Activated naive CD4-positive, alpha-beta T cell treated with Interleukin-2 at 50 U/mL for 16 hours (primary cell): Measurements from ENCODE around the gene CC2D1A.

Experiments
- DNase-seq: peaks from one replicate; pipeline ENCODE4 v3.0.0-alpha.2; 2020

CC2D1A gene

GRCh38 chr19:13905634-13906520, at the start of gene CC2D1A, which contains the start of gene BRME1:
TSS of gene CC2D1A (plus strand) at chr19:13906201. CDS start at chr19:13906442, 241 bp downstream.
TSS of gene BRME1 (minus strand) at chr19:13906117. CDS start at chr19:13904892, 1,225 bp downstream.
- DNase-seq: peak; percentile 96

DNA sequence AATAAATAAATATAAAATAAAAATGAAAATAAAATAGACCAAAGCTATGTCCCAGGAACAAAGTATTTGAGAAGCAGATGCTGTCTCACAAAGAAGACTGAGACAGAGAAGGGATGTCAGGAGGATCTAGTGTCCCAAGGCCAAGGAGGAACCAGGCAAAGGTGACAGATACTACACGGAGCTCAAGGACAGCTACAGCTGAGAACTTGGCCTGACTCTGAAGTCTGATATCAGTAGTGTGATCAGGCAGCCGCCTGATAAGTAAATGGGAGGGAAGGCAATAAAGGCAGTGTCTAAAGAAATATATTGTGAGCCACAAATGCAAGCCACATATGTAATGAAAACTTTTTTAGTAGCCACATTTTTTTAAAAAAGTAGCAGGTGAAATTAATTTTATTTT, 49.5 kb upstream of the CC2D1A start:
- no peak for DNase-seq

GRCh38 chr19:13859361-13859880, 46.6 kb upstream of the CC2D1A start:
- DNase-seq: no peak

GRCh38 chr19:13860679-13861391, 45.2 kb upstream of the CC2D1A start:
- DNase-seq: no peak

GRCh38 chr19:13861392-13861713, 44.6 kb upstream of the CC2D1A start:
- no peak for DNase-seq

GRCh38 chr19:13861714-13862531, 44.1 kb upstream of the CC2D1A start:
- DNase-seq: peak; percentile 91

DNA sequence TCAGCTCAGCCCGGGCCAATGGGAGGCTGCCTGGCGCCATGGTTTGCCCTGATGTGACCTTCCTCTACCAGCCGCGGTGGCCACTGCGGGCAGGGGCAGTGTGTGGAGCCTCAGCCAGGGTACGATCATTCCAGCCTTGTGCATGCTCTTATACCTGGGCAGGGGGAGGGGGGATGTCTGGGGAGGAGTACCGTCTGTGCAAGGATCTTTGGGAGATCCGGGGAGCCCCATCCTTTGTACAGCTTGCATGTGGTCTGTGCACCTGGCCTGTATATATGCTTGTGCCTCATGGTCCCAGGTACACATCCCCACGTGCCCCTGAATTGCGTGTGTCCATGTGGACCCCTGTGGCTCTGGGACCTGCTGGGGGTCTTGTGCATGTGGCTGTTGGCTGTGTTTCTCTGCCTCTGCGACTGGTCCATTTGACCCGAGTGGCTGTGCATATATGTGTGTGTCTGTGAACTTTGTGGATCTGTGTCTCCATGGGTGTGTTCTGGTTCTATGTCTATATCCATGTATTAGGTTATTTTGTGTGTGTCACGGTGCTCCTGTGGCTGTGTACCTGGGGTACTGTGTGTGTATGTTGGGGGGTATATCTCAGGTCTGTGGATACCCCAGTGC, 41.8 kb upstream of the CC2D1A start:
- DNase-seq: no peak

DNA sequence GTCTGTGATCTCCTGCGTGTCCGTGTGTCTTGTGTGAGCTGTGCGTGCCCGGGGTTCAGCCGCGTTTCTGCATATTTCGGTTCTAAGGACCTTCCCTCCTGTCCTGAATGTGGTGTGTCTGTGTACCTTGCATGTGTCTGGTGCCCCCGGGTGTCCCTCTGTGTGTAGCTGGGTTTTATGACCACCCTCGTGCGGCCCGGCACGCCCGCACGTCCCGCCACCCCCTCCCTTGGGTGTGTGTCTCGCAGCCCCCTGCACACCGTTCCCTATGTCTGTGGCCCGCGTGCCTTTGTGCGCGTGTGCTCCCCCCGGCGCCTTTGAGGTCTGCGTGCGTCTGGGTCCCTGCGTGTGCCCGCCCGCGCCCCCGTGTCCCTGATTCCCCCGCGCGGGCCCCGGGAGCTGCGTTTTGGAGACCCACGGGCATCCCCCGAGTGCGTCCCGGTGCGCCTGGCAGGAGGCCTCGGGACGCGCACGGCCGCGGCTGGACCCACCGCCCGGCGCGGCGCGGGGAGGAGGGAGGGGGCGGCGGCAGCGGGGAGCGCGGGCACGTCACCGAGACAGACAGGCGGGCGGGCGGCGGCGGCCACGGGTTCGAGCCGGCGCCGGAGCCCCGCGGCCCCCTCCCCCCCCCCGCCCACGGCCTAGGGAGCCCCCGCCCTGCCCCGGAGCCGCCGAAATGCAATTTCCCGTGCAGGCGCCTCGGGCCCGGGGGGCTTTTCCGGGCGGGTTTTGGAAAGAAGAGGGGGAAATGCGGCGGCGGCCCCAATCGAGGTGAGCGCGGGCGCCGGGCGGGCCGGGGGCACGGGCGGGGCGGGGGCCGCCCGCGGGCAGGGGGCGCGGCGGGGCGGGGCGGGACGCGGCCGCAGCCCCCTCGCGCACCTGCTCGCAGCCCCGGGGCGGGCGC, 41.1 kb upstream of the CC2D1A start:
- DNase-seq: no peak

GRCh38 chr19:13865571-13866462, 40.2 kb upstream of the CC2D1A start:
- no peak for DNase-seq

DNA sequence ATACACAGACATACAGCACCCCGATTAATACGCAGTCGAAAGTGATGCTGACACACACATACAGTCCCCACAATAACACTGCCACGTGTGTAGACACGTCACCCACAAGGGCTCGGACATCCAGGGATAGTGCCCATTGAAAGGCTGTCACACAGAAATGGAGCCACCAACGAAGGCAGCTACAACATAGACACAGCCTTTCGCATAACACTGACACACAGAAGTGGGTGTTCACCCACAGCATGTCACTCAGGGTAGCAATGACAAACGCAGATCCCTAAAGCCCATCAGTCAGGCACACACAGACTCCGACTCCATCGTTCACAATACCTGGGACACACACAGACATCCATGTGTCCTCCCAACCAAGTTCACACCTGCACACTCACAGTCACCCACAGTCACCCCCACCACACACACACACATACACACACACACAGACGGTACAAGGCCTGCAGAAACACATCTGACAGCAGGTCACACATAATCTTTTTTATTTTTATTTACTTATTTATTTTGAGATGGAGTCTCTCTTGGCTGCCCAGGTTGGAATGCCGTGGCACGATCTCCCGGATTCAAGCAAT, 39.4 kb upstream of the CC2D1A start:
- no peak for DNase-seq

DNA sequence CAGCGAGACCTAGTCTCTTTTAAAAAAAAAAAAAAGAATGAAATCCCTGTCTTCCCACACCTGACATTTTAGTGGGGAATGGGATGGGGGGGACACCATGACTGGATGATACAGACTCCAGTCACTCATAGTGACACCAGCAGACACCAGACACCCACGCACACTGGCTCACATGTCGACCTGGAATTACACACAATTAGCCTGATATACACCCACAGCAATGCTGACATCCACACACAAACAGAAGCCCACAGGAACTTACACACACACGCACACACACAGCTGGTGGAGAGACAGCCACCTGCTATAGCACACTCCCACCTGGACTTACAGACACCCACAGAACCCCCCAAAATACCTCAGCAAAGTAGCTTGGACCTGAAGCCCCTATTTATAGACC, 37.3 kb upstream of the CC2D1A start:
- DNase-seq: no peak

GRCh38 chr19:13869281-13869680, 36.7 kb upstream of the CC2D1A start:
- DNase-seq: no peak

- DNase-seq: no peak
Observed at GRCh38 chr19:13870873-13871272, 35.1 kb upstream of the CC2D1A start.

DNA sequence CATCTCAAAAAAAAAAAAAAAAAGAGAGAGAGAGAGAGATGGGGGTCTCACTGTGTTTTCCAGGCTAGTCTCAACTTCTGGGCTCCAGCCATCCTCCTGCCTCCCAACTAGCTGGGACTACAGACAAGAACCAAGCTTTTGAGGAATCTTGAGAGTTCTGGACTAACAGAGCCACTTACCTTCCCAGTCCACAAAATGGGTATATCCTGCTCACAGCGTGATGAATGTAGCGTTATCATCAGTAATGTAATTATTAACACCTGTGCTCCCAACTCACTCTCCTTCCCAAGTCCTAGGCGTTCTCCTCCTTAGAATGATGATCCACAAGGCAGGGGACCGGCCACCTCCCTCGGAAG, 33.7 kb upstream of the CC2D1A start:
- DNase-seq: no peak

GRCh38 chr19:13872695-13873389, 33.2 kb upstream of the CC2D1A start:
- no peak for DNase-seq

DNA sequence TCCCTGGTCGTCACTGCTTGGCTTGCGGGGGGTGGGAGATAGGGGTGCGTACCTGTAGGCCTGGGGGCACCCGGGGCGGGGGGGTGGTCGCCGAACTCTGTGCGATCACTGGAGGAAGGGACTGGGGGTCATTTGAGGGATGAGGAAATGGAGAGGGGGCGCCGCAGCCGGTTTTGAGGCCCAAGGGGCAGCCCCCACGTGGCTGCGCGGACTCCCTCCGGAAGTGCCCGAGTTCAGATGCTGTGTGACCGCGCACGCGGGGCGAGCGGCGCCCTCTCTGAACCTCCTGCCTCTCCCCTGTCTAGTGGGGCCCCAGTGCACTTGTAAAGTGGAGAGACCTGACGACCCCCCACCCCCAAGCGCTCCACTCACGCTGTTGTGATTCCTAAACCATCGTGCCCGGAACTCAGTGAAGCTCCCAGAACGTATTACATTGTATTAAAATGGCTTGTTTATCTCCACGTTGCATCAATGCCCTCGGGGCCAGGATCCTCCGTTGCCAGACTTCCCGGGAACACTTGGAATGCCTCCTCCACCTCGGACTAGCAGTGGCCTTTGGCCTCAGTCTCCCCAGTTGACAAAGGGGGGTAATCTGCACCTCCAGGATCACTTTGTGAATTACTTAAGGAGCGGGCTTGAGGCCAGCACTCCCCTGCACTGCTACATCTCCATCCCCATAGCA, 32.0 kb upstream of the CC2D1A start:
- DNase-seq: no peak

DNA sequence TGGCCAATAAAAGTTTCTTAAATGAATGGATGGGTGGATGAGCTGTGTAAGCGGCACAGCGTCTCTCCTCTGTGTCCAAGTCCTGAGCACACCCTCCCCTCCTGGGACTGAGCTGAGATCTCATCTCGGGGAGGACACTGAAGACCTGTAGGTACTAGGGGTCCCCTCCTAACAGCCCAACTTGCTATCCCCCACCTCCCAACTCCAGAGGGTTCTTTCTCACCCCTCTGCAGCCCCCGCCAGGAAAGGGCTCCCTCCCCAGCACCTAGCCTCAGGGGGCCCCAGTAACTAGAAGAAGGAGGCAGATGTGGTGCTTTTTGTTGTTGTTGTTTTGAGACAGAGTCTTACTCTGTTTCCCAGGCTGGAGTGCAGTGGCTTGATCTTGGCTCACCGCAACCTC, 30.2 kb upstream of the CC2D1A start:
- no peak for DNase-seq

GRCh38 chr19:13876834-13877233, 29.2 kb upstream of the CC2D1A start, which contains the start of gene NANOS3:
TSS of gene NANOS3 (plus strand) at chr19:13877134. CDS start at chr19:13877249, 115 bp downstream.
- DNase-seq: no peak

DNA sequence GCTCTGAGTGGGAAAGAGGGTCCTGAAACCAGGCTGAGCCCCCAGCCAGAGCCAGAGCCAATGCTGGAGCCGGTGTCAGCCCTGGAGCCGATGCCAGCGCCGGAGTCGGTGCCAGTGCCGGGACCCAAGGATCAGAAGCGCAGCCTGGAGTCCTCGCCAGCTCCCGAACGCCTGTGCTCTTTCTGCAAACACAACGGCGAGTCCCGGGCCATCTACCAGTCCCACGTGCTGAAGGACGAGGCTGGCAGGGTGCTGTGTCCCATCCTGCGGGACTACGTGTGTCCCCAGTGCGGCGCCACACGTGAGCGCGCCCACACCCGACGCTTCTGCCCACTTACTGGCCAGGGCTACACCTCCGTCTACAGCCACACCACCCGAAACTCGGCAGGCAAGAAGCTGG, 28.7 kb upstream of the CC2D1A start:
- DNase-seq: no peak
